Mesenchymal stem cell (in vitro differentiated cells and primary cell): ENCODE results near the gene SEH1L.

ENCODE experiments used
- DNase-seq: peaks from one replicate; pipeline ENCODE4 v3.0.0-alpha.2; 2013
- H2AFZ ChIP-seq: one replicate; pipeline ENCODE4 v1.6.1; 2013; ENCODE audit warnings: low read depth, mild to moderate bottlenecking, control low read depth, inconsistent platforms, low read length, moderate library complexity
- H2AK5ac ChIP-seq: 2 replicates; pipeline ENCODE4 v1.6.1; 2013; ENCODE audit warnings: low read length, moderate library complexity, mild to moderate bottlenecking, inconsistent platforms; ENCODE audit not compliant: severe bottlenecking
- H2BK120ac ChIP-seq: one replicate; pipeline ENCODE4 v1.6.1; 2013; ENCODE audit warnings: low read depth, mild to moderate bottlenecking, inconsistent platforms, low read length, moderate library complexity
- H2BK12ac ChIP-seq, 2 experiments: one replicate each; pipeline ENCODE4 v1.6.1; 2013; ENCODE audit warnings: inconsistent platforms in 2 of 2, low read length in 2 of 2, mild to moderate bottlenecking in 2 of 2, moderate library complexity in 2 of 2, control low read depth in 1 of 2
- H2BK15ac ChIP-seq: one replicate; pipeline ENCODE4 v1.6.1; 2013; ENCODE audit warnings: mild to moderate bottlenecking, low read depth, inconsistent platforms; ENCODE audit not compliant: poor library complexity, severe bottlenecking
- H2BK5ac ChIP-seq: 2 replicates; pipeline ENCODE4 v1.6.1; 2013; ENCODE audit warnings: low read depth, mild to moderate bottlenecking, low read length, control low read depth, inconsistent platforms; ENCODE audit not compliant: poor library complexity, severe bottlenecking
- H3K14ac ChIP-seq, 2 experiments: one replicate each; pipeline ENCODE4 v1.6.1; 2013; ENCODE audit warnings: inconsistent platforms in 2 of 2, low read length in 2 of 2, control low read depth in 1 of 2, mild to moderate bottlenecking in 1 of 2, moderate library complexity in 1 of 2
- H3K18ac ChIP-seq, 2 experiments: one replicate each; pipeline ENCODE4 v1.6.1; 2013; ENCODE audit warnings: inconsistent platforms in 2 of 2, low read length in 2 of 2, control low read depth in 1 of 2, low read depth in 1 of 2, mild to moderate bottlenecking in 1 of 2
- H3K23ac ChIP-seq, 2 experiments: one replicate each; pipeline ENCODE4 v1.6.1; 2013; ENCODE audit warnings: inconsistent platforms in 2 of 2, low read length in 2 of 2, mild to moderate bottlenecking in 2 of 2, moderate library complexity in 2 of 2, control low read depth in 1 of 2
- H3K27ac ChIP-seq: 2 replicates; pipeline ENCODE4 v1.5.1; 2013; ENCODE audit warnings: mild to moderate bottlenecking, moderate library complexity, low read length, control low read depth, inconsistent platforms; ENCODE audit not compliant: poor library complexity, severe bottlenecking
- H3K27me3 ChIP-seq, 2 experiments: 2 replicates each; pipeline versions ENCODE4 v1.6.1 to v1.7.0; 2013; ENCODE audit warnings: low read length in 2 of 2, mild to moderate bottlenecking in 2 of 2, moderate library complexity in 2 of 2, control low read depth in 1 of 2, inconsistent platforms in 1 of 2; ENCODE audit not compliant: control insufficient read depth in 1 of 2, insufficient read depth in 1 of 2
- H3K36me3 ChIP-seq, 2 experiments: 2 replicates each; pipeline versions ENCODE4 v1.6.1 to v1.7.0; 2013; ENCODE audit warnings: low read length in 2 of 2, control low read depth in 1 of 2, inconsistent platforms in 1 of 2, low read depth in 1 of 2, mild to moderate bottlenecking in 1 of 2; ENCODE audit not compliant: insufficient read depth in 2 of 2, control insufficient read depth in 1 of 2
- H3K4ac ChIP-seq, 2 experiments: one replicate each; pipeline ENCODE4 v1.6.1; 2013; ENCODE audit warnings: inconsistent platforms in 2 of 2, low read length in 2 of 2, mild to moderate bottlenecking in 2 of 2, moderate library complexity in 2 of 2, control low read depth in 1 of 2, low read depth in 1 of 2
- H3K4me1 ChIP-seq: 2 replicates; pipeline ENCODE4 v1.6.1; 2013; ENCODE audit warnings: low read depth, low read length, control low read depth; ENCODE audit not compliant: control insufficient read depth, insufficient read depth
- H3K4me2 ChIP-seq: 2 replicates; pipeline ENCODE4 v1.6.1; 2013; ENCODE audit warnings: low read length, mild to moderate bottlenecking, inconsistent platforms; ENCODE audit not compliant: poor library complexity, severe bottlenecking
- H3K4me3 ChIP-seq, 2 experiments: 2 replicates each; pipeline versions ENCODE4 v1.5.1 to v1.7.0; 2013; ENCODE audit warnings: low read length in 2 of 2, mild to moderate bottlenecking in 2 of 2, control low read depth in 1 of 2, low read depth in 1 of 2; ENCODE audit not compliant: insufficient read depth in 1 of 2
- H3K79me1 ChIP-seq: replicated peaks from 2 replicates; pipeline ENCODE4 v1.6.1; 2013; ENCODE audit warnings: mild to moderate bottlenecking, control low read depth, low read length, inconsistent platforms; ENCODE audit not compliant: poor library complexity, severe bottlenecking
- H3K9ac ChIP-seq: 2 replicates; pipeline ENCODE4 v1.7.0; 2013; ENCODE audit warnings: mild to moderate bottlenecking, low read length, moderate library complexity
- H3K9me3 ChIP-seq: 2 replicates; pipeline ENCODE4 v1.7.0; 2013; ENCODE audit warnings: mild to moderate bottlenecking, low read length; ENCODE audit not compliant: control insufficient read depth
- H4K8ac ChIP-seq: one replicate; pipeline ENCODE4 v1.6.1; 2013; ENCODE audit warnings: inconsistent platforms, mild to moderate bottlenecking, low read length, moderate library complexity
- H4K91ac ChIP-seq: one replicate; pipeline ENCODE4 v1.6.1; 2013; ENCODE audit warnings: mild to moderate bottlenecking, low read length, inconsistent platforms
- WGBS: methylation state at CpG from one replicate; pipeline ENCODE4 v1.1.7; 2013; ENCODE audit warnings: mixed read lengths; 5-methylcytosine and 5-hydroxymethylcytosine counted together

The SEH1L gene

DNA sequence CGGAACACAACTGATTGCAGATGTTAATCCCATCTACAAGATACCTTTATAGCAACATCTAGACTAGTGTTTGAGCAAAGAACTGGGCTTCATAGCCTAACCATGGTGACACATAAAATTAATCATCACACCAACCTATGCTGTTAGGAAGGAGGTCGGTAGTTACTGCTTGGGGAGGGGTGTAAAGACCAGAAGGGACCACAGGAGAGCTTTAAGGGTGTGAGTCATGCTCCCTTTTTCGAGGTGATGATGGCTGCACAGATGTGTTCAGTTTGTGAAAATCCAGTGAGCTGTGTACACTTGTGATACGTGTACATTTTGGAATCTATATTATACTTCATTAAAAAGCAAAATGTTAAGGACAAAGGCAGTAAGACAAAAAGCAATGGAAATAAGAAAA lies 4.6 kb upstream of the SEH1L start:
- no peak overlapping the region for H3K23ac ChIP-seq
- H3K18ac ChIP-seq, result no peak overlapping the region
- no peak overlapping the region for H3K4ac ChIP-seq
- no peak overlapping the region for H3K27ac ChIP-seq
- H3K36me3 ChIP-seq, result no peaks in the 10 kb centered on the region
- H2AK5ac ChIP-seq, result no peak overlapping the region
- H2BK15ac ChIP-seq, result no peak overlapping the region
- no peaks in the 10 kb centered on the region for H3K27me3 ChIP-seq
- peaks cover 4% of the 10 kb centered on the region for H3K4me1 ChIP-seq
- H2BK5ac ChIP-seq, result no peak overlapping the region
- H3K79me1 ChIP-seq, result no peaks in the 10 kb centered on the region
- H4K91ac ChIP-seq, result no peak overlapping the region
- no peak overlapping the region for H3K4me3 ChIP-seq
- no peak overlapping the region for H3K14ac ChIP-seq
- no peak overlapping the region for H2BK12ac ChIP-seq
- H4K8ac ChIP-seq, result no peak overlapping the region
- H3K9ac ChIP-seq, result no peak overlapping the region
- H3K9me3 ChIP-seq, result no peaks in the 10 kb centered on the region
- H3K4me2 ChIP-seq, result no peak overlapping the region
- no peak overlapping the region for H2BK120ac ChIP-seq
- no peak overlapping the region for H2AFZ ChIP-seq
- 80% methylated on average over 1 of the region's 4 CpGs for WGBS
- DNase-seq, result no peak

DNA sequence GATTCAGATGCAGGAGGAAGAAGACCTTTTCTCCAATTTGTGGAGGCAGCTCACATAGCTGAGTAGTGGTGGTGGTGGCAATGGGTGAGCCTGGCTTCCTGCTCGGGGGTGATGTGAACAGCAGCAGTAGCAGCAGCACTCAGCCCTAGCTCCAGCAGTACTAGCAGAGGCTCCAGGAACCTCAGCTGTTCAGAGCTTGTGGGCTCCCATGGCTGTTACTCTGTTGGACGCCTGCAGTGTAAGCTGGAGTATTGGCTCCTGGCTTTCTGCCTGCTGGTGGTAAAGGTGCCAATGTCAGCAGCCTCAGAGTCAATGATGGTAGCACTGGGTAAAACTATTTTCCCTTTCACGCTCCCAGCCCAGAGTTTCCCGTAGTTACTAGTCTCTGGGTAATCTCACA lies 3.1 kb upstream of the SEH1L start:
- Histone ChIP-seq H3K27ac (no peak overlapping the region), H3K23ac (no peak overlapping the region), H2BK120ac (no peak overlapping the region), H3K9me3 (no peaks in the 10 kb centered on the region), H3K14ac (peak overlapping the region in 1 of 2 experiments; percentile 3), H3K4me3 (no peak overlapping the region), H3K4me1 (peaks cover 8% of the 10 kb centered on the region), H2BK5ac (no peak overlapping the region), H3K18ac (no peak overlapping the region), H2BK15ac (no peak overlapping the region), H2AFZ (no peak overlapping the region), H2BK12ac (no peak overlapping the region), H4K91ac (peak overlapping the region; percentile 47), H3K9ac (no peak overlapping the region), H3K79me1 (peaks cover under 1% of the 10 kb centered on the region), H3K4me2 (no peak overlapping the region), H3K27me3 (no peaks in the 10 kb centered on the region), H3K36me3 (peaks cover 0 to 3% of the 10 kb centered on the region in 2 experiments), H4K8ac (no peak overlapping the region), H2AK5ac (no peak overlapping the region), H3K4ac (no peak overlapping the region)
- no peak for DNase-seq
- 76% methylated on average over 3 of the region's 4 CpGs for WGBS

DNA sequence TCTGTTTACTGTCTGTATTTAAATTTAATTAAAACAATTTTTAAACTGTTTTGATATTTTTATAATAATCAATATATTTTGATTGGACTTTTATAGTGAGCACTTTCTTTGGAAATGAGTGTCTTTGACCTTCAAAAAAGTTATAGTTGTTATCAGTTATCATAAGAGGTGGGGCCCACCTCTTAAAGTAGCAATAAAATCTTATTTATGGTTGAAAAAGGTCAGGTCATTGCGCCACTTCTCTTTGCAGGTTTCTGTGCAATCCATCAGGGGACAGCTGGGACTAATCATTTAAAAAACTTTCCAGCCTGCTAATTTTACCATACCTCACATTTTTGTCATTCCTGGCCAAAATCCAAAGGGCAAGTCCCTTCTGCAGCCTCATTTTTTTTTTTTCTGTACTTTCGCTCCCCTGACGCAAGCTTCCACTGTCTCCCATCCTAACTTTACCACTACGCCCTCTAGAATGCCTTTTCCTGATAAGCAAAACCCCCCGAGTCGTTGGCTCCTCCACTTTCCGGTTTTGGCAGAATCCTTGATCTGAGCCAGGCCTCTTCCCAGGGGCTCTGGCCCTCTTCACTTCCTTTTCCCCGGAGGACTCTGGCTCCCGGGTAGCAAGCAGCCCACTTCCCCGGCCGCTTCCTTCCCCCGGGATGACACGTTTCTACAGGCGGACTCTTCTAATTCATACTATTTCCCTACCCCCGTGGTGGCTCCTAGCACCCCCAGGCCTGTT lies 1.1 kb upstream of the SEH1L start:
- H3K4me3 ChIP-seq, result peak overlapping the region; percentile 74 to 91
- peak overlapping the region; percentile 64 for H4K91ac ChIP-seq
- H2AK5ac ChIP-seq, result no peak overlapping the region
- peaks cover 3% of the 10 kb centered on the region in 2 experiments for H3K36me3 ChIP-seq
- peak overlapping the region; percentile 97 for H3K27ac ChIP-seq
- peak overlapping the region; percentile 76 for H3K4me2 ChIP-seq
- H3K9ac ChIP-seq, result peak overlapping the region; percentile 96
- peaks cover 11% of the 10 kb centered on the region for H3K4me1 ChIP-seq
- H4K8ac ChIP-seq, result no peak overlapping the region
- peak overlapping the region; percentile 81 for H2BK5ac ChIP-seq
- H3K9me3 ChIP-seq, result no peaks in the 10 kb centered on the region
- WGBS, result under 1% methylated on average over 15 of the region's 15 CpGs
- H3K79me1 ChIP-seq, result peaks cover 3% of the 10 kb centered on the region
- peak overlapping the region; percentile 24 to 94 for H3K4ac ChIP-seq
- peak overlapping the region; percentile 70 to 96 for H3K18ac ChIP-seq
- no peak overlapping the region for H2BK120ac ChIP-seq
- DNase-seq, result peak; percentile 77
- peak overlapping the region; percentile 11 to 74 for H2BK12ac ChIP-seq
- H2AFZ ChIP-seq, result peak overlapping the region; percentile 94
- H3K23ac ChIP-seq, result no peak overlapping the region
- H3K27me3 ChIP-seq, result no peaks in the 10 kb centered on the region
- no peak overlapping the region for H2BK15ac ChIP-seq
- no peak overlapping the region for H3K14ac ChIP-seq

GRCh38 chr18:12948050-12948804 lies 416 bp downstream of the SEH1L start:
- Histone ChIP-seq H3K9ac (peak overlapping the region; percentile 90), H3K23ac (no peak overlapping the region), H3K27ac (peak overlapping the region; percentile 91), H3K14ac (peak overlapping the region in 1 of 2 experiments; percentile 99), H3K4me3 (peak overlapping the region; percentile 87 to 90), H3K4me2 (peak overlapping the region; percentile 72), H3K4me1 (peaks cover 13% of the 10 kb centered on the region), H3K27me3 (no peaks in the 10 kb centered on the region), H2BK5ac (no peak overlapping the region), H2BK12ac (peak overlapping the region; percentile 63 to 95), H3K18ac (peak overlapping the region; percentile 95 to 98), H3K4ac (peak overlapping the region; percentile 62 to 89), H2BK15ac (peak overlapping the region; percentile 96), H2AFZ (peak overlapping the region; percentile 96), H4K8ac (peak overlapping the region; percentile 97), H2AK5ac (no peak overlapping the region), H3K9me3 (no peaks in the 10 kb centered on the region), H3K79me1 (peaks cover 4% of the 10 kb centered on the region), H4K91ac (peak overlapping the region; percentile 91), H3K36me3 (peaks cover 3 to 6% of the 10 kb centered on the region in 2 experiments), H2BK120ac (peak overlapping the region; percentile 58)
- 4% methylated on average over 67 of the region's 81 CpGs for WGBS
- DNase-seq, result peak; percentile 95
